ENCODE data around the gene CHKA. TPM values are rescaled to one million over a fixed set of nuclear protein-coding genes. Genes with fewer than 3 reads are reported as not detected.
A peak's percentile ranks its signal among the peaks of the same experiment; 100 is the strongest.

Gene CHKA
- 17.9 and 22.0 TPM in 2 replicates for total RNA-seq

DNA sequence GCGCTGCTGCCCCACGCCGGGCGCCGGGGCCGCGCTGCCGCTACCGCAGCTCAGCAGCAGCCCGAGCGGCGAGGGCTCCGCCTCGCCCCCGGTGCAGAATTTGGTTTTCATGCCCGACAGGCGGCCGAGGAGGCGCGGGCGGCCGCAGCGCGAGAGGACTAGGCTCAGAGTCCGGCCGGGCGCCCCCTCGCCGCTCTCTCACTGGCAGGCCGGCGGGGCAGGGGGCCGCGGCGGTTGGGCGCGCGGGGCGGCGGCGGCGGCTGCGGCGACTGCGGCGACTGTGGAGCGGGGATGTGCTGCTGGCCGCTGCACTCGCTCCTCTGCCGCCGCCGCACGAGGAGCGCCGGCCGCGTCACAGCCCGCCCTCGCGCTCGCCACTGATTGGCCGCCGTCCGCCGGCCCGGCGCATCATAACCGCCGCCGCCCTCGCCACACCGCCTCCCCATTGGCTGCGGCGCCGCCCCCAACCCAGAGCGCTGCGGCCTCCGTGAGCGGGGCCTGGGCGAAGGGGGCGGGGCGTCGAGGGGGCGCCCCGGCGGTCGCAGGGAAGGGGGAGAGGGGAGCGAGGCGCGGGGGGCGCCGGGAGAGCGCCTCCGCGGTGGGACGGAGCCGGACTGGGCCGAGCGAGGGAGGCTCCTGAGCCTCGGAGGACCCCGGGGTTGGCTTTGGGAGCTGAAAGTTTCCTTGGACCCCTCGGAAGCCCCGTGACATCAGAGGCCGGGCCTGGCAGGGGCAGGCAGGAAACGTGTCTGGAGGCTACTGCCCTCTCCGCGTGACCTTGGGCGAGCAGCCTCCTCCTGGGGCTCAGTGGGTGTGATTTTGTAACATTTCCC, at the start of gene CHKA:
Gene CHKA, minus strand, starts transcription at position 322 of the 833 bp plus-strand sequence. Its CDS starts 211 bp downstream, at position 111.
- TF ChIP-seq CTCF (conservative IDR thresholded peaks at IDR 0.05; ENCODE audit: low read depth, low read length), result no peak
- peak within 1 kb of the TSS; percentile 63 for H3K4me3 ChIP-seq (ENCODE audit: low read depth, low read length)
- no peak for DNase-seq (ENCODE audit: low read depth)

- TF ChIP-seq CTCF (conservative IDR thresholded peaks at IDR 0.05; ENCODE audit: low read depth, low read length), result no peak
These were observed 48.3 kb upstream of the CHKA start for GRCh38 chr11:68169442-68169841.

GRCh38 chr11:68168694-68169093, 47.5 kb upstream of the CHKA start:
- H3K4me3 ChIP-seq (ENCODE audit: low read depth, low read length), result no peak overlapping the region
- no peak for DNase-seq (ENCODE audit: low read depth)
- no peak for TF ChIP-seq CTCF (conservative IDR thresholded peaks at IDR 0.05; ENCODE audit: low read depth, low read length)

More at GRCh38 chr11:68169442-68169841, 48.3 kb upstream of the CHKA start:
- H3K4me3 ChIP-seq (ENCODE audit: low read depth, low read length), result no peak overlapping the region
- DNase-seq (ENCODE audit: low read depth), result no peak

- no peak overlapping the region for H3K4me3 ChIP-seq (ENCODE audit: low read depth, low read length)
- no peak for DNase-seq (ENCODE audit: low read depth)
- TF ChIP-seq CTCF (conservative IDR thresholded peaks at IDR 0.05; ENCODE audit: low read depth, low read length), result no peak
These were observed 46.3 kb upstream of the CHKA start for GRCh38 chr11:68167474-68167873.

DNA sequence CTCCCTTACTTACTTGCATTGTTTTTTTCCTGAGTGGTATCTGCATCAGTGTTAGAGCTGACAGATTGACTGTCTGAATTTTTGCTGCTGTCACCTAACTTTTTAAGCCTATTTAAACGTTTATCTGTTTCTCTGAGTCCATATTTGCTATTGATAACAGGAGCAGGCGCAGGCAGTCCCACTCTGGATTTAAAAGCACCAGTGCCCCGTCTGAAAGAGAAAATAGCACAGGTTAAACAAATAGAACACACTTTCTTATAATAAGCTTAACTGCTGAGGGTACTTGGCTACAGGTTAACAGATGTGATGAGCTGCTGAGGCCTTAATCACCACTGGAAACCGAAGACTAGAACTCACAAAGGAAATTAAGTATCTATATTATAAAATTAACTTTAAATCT, 45.8 kb upstream of the CHKA start:
- no peak overlapping the region for H3K4me3 ChIP-seq (ENCODE audit: low read depth, low read length)
- DNase-seq (ENCODE audit: low read depth), result no peak
- no peak for TF ChIP-seq CTCF (conservative IDR thresholded peaks at IDR 0.05; ENCODE audit: low read depth, low read length)

- no peak overlapping the region for H3K4me3 ChIP-seq (ENCODE audit: low read depth, low read length)
- no peak for DNase-seq (ENCODE audit: low read depth)
- no peak for TF ChIP-seq CTCF (conservative IDR thresholded peaks at IDR 0.05; ENCODE audit: low read depth, low read length)
These were observed 44.4 kb upstream of the CHKA start for GRCh38 chr11:68165601-68166000.

DNA sequence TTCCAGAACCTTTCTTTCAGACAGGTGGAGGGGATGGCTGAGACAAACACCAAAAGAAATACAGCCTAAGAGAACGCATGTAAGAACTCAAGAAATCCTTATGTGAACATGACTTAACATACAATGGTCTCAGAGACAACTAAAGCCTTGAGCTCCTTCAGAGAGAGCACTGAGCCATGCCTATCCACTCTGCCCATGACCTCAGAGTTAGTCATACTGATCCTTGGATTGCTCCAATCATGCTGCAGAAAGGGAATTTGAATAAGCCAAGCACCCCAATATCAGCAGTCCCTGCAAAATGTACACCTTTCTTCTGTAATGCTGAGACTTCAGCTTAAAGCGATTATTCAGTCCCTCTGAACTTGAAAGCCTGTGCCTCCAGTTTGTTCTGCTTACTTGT, 43.2 kb upstream of the CHKA start:
- DNase-seq (ENCODE audit: low read depth), result peak; percentile 35
- no peak overlapping the region for H3K4me3 ChIP-seq (ENCODE audit: low read depth, low read length)
- TF ChIP-seq CTCF (conservative IDR thresholded peaks at IDR 0.05; ENCODE audit: low read depth, low read length), result no peak
